Glomerular endothelial cell (primary cell): Measurements from ENCODE around the gene HADHB. TPM values are rescaled to one million over a fixed set of nuclear protein-coding genes. Genes with fewer than 3 reads are reported as not detected.

Experiments used
- DNase-seq: peaks from one replicate; pipeline ENCODE4 v3.0.0-alpha.2; 2011; ENCODE audit warnings: low read depth, low spot score; ENCODE audit errors: extremely low read depth
- total RNA-seq: library from RNA; depleted of rRNA; stranded (reverse); fragments of >200 nt; gene quantifications from 2 replicates; pipeline ENCODE4 v1.2.3, GENCODE V29; 2015

HADHB gene
- total RNA-seq = 110 and 123 TPM in 2 replicates

DNA sequence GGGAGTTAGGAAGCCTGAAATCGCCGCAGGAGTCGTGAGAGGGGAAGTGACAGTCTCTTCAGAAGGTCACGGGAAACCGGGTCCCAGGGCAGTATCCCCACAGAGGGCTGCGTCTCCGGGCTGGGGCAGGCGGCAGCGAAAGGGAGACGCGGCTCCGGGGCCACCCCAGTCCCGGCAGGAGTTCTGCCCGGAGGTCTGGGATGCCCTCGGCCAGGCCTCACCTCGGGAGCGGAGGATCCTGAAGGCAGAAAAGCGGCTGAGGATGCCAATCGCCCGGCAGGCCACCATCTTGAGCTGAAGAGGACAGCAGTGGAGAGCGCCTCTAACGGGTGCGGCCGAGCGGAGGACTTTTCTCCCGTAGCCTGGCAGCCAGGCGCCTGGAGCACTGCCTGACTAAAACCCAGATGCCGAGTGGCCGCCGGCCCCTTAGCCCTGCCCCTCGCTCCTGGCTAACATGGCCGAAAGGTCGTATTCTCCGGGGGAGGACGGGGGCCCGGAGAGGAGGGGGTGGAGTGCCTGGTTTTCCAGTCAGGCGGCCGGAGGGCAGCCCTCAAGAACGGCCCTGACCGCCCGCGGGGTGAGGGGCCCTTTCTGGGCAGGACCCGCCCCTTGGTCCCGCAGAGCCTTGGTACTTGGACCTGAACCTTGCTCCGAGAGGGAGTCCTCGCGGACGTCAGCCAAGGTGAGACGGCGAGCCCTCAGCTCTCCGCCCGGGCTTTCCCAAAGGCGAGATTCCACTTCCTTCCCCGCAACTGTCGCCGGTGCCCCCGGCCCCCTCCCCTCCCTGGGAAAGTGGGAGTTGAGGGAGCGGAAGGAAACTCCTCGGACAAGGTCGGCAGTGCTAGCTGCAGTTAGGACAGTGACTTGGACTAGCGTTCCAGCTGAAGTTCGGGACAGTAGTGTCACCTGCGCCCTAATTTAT, at the start of gene HADHB, which contains the start of gene HADHA:
HADHB (plus strand) TSS at position 631 of the 922 bp plus-strand sequence. CDS start 9,316 bp downstream, outside the sequence.
HADHA (minus strand) TSS at position 324 of the 922 bp plus-strand sequence; CDS start at position 288, 36 bp downstream.
- DNase-seq = no peak

DNA sequence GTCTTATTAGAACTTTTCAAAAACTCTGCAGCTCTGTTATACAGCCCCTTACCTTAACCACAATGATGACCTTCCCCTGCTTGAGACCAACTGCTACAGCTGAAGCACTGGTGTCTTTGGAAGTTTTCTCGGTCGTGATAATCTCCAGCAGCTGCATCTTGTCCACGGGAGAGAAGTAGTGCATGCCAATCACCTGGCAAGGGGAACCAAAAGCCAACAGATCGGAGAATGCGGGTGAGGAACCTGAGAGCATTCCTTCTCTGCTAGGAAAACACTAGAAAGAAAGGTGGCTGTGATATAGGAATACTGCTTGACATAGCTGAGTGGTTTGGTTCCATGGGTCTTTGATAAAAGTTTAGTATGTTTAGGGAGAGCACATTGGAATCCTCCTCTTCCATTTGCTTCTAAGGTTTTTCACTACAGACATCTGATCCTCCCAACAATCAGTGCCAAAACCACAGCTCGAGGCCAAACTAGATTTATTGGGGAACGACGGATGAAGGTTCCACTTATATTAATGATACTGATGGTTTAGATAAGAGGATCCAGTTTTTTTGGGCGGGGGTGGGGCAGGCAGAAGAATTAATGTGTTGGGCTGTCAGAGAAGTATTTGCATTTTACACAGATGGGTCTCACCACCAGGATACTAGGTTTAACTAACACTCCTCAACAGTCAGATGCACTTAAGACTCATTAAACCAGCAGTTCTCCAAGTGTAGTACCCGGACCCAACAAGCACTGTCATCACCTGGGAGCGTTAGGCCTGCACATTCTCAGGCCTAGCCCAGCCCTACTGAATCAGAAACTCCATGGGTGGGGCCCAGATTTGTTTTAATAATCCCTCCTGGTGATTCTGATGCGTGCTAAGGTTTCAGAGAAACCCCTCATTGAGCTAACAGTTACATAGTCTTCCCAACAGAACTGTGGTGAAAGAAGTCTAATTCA, 49.4 kb upstream of the HADHB start:
- DNase-seq = no peak

- no peak for DNase-seq
Observed at GRCh38 chr2:26196683-26197418, 47.9 kb upstream of the HADHB start.

DNA sequence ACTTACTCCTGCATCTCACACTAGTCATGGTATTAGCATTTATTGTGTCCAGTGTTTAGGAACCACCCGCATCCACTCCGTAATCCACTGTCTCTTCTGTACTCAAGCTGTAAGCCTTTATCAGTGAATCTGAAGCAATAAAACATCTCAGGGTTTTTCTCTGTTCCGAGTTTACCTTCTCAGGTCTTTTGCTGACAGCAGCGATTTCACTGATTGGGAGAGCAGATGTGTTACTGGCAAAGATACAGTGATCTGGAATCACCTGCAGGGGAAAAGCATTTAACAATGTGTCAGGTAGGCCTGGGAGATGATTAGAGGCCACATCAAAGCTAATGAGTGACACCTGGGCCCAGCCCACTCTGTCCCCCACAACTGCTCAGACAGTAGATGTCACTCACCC, 47.2 kb upstream of the HADHB start:
- no peak for DNase-seq

DNA sequence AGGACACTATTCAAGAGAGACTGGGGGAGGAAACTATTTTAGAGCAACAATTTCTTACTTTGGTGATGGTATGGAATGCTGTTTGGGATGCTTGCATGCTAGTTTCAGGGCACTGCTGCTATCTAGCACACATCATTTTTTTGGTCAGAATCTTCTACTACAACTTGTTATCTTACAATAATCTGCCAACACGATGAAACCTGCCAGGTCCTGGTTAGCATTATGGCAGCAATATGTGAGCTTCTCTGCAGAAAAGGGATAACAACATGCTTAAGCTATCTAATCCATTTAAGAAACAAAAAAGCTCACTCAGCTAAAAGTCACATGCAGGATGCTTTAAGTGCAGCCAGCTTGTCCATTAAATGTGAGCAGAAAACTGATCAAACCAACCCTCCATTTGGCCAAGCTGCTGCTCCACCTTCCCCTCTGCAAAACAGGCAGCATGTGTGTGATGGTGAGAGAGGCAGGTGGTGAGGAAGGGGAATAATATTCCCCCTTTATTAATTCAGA, 41.7 kb upstream of the HADHB start:
- no peak for DNase-seq

- no peak for DNase-seq
Observed at GRCh38 chr2:26203906-26204305, 40.8 kb upstream of the HADHB start.

GRCh38 chr2:26212011-26212410, 32.7 kb upstream of the HADHB start:
- DNase-seq = no peak

DNA sequence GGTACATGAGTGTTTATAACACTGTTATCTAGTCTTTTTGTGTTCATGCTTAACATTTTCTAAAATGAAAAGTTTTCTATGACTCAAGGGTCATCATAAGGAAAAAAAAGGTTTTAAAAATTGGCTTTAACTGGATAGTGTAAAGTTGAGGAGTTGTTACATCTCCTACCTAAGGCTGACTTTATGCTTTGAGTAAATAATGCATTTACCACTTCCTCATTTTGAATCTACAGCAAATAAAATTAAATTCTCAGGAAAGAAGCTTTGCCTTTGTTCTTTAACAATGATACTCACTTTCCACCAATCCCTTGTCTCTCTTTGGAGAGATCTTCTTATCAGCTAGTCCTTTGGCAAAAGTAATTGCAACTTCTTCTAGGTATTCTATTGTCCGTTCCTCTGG, 30.0 kb upstream of the HADHB start:
- DNase-seq = no peak

DNA sequence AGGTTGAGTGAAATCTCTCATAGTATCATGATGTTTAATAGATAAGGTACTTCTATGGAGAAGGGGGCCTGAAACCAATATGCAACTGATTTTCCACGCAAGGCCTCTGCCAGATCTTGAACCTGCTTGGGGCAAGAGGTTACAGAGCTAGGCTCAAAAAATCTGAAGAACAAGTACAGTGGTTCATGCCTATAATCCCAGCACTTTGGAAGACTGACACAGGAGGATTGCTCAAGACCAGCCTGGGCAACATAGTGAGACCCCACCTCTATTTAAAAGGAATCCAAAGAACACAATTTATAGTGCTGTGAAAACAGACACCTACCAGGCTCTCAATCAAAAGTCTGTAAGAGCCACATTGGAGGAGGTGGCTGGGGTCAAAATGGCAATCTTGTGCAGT, 28.9 kb upstream of the HADHB start:
- no peak for DNase-seq

DNA sequence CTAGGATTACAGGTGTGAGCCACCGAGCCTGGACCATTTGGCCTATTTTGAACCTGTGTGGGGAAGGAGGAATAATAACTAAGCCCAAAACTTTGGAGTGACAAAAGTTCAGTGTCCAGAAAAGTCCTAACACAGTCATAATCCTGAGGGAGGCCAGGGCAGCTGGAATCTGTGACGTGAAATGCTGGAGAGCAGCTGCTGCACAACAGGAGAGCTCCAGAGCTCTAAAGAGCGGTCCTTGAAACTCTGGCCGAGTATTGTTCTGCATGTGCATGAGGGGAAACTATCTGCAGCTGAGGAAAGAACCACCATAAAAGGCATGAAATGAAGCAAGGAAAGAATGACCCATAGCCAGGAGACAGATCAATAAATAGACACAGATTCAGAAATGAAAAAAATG, 28.2 kb upstream of the HADHB start:
- no peak for DNase-seq

- no peak for DNase-seq
Observed at GRCh38 chr2:26217720-26218119, 27.0 kb upstream of the HADHB start.

DNA sequence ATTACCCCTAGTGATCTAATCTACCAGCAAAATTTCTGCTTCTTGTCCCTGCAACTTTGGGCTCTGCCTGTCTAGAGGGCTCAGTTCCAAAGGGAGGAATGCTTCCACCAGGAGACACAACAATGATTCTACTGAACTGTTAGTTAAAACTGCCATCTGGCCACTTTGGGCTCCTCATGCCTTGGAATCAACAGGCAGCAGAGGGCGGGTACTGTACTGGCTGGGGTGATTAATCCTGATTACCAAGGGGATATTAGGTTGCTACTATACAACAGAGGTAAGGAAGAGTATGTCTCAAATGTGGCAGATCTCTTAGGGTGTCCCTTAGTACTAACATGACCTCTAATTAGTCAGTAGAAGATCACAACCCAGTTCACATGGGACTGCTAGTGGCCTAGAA, 21.7 kb upstream of the HADHB start:
- DNase-seq = no peak

DNA sequence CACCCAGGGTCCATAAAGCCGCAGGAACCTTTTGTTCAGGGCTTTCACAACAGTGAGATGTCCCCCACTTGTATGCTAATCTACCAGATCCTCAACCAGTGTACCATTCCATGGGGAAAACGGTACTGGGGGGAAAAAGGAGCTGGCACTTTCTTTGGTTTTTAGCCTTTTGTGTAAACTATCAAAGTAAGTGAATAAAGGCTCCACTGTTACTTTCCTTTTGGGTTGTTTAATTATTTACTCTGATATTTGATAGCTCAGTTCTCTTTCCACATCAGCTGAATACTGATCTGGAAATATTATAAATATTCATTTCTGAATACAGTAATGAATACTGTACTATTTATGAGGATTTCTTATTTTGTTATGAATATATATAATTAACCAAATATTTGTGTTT, 20.6 kb upstream of the HADHB start:
- DNase-seq = no peak

DNA sequence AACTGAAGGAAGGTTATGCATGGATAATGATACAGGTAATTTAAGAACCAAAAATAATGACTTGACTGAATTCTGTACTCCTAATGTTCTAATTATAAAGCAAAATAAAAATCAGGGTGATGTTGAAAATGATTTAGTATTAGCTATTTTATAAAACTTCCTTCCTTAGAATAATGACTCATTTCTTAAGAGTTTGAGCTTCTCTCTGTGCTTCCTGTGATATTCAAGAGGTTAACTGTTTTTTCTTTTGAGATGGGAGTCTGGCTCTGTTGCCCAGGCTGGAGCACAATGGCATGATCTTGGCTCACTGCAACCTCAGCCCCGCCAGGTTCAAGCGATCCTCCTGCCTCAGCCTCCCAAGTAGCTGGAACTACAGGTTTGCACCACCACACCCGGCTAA, 15.1 kb upstream of the HADHB start:
- DNase-seq = no peak

DNA sequence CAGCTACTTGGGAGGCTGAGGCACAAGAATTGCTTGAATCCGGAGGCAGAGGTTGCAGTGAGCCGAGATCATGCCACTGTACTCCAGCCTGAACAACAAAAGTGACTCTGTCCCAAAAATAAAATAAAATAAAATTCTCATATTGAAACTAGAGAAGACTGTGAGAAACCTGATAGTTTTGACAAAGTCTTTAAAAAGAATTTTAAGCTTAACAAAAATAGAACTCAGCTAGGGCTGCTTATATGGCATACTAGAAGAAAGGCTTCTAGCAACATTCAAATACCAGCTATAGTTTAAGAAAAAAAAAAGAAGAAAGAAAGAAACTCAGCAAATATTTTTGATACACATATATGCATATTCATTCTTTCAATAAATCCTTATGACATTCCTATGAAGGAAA, 13.9 kb upstream of the HADHB start:
- no peak for DNase-seq

GRCh38 chr2:26235089-26235488, 9.7 kb upstream of the HADHB start:
- no peak for DNase-seq

DNA sequence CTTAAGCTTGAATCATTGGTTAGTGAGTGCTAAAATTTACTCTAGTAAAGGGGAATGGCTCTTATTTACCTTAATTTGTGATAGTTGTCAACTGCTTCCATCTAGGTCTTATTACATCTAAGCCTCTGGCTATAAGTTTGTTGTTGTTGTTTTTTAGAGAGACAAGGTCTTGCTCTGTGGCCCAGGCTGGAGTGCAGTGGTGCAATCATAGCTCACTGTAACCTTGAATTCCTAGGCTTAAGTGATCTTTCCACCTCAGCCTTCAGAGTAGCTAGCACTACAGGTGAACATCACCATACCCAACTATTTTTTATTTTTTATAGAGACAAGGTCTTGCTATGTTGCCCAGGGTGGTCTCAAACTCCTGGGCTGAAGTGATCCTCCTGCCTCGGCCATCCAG, 6.9 kb upstream of the HADHB start:
- no peak for DNase-seq

DNA sequence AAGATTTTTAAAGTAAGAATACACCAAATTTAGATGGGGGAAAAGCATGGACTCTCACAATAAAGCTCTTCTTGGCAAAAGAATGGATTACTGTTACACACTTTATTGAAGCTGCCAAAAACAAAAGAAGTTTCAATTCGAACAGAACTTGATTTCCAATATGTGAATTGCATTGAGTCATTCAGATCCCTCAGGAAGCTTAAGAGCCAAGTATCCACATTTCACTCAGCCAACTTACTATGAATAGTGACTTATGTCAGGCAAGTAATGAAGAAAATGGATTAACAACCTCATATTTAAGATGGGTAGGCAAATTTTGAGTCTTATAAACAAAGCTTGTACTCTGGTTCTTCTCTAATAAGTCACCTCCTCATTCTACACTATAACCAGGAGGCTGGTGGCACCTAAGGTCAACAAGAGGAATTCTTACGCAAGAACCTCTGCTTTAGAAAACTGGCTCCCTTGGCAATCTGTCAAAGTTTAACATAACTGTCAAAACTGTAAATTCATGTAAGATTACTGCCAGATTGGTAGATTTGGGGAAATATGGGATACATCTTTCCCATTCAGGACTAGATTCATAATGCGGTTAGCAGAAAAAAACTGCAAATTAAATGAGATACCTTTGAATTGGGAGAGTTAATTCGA, 6.3 kb upstream of the HADHB start:
- no peak for DNase-seq

- DNase-seq = no peak
Observed at GRCh38 chr2:26241928-26242436, 2.8 kb upstream of the HADHB start.
